Keratinocyte (primary cell): Measurements from ENCODE around the gene GAD1. TPM values are rescaled to one million over a fixed set of nuclear protein-coding genes. Genes with fewer than 3 reads are reported as not detected.
A peak's percentile ranks its signal among the peaks of the same experiment; 100 is the strongest.

ENCODE experiments used
- DNase-seq: peaks from one replicate; pipeline ENCODE4 v3.0.0-alpha.2; 2011; ENCODE audit warnings: low read depth, missing footprints, low spot score
- FAIRE-seq: peaks from 2 replicates; lab custom pipeline; 2011; peaks lifted over from hg19 to GRCh38; lab: Jason Lieb, UNC
- H2AFZ ChIP-seq: 2 replicates; pipeline ENCODE4 v1.6.0; 2012; ENCODE audit warnings: low read length, control low read depth, inconsistent platforms; ENCODE audit not compliant: control insufficient read depth
- H3K27ac ChIP-seq: 2 replicates; pipeline ENCODE4 v1.5.1; 2011; ENCODE audit warnings: low read length; ENCODE audit not compliant: control insufficient read depth, insufficient read depth
- H3K27me3 ChIP-seq: 3 replicates; pipeline ENCODE4 v1.6.0; 2011; ENCODE audit warnings: low read length; ENCODE audit not compliant: control insufficient read depth, insufficient read depth; ENCODE audit errors: extremely low read depth
- H3K36me3 ChIP-seq, 2 experiments: 2 replicates in 1 of 2; 3 replicates in 1 of 2; pipeline ENCODE4 v1.5.1; 2011; ENCODE audit warnings: low read length in 2 of 2, mild to moderate bottlenecking in 1 of 2; ENCODE audit not compliant: control insufficient read depth in 2 of 2, insufficient read depth in 2 of 2; ENCODE audit errors: extremely low read depth in 1 of 2
- H3K4me1 ChIP-seq: 3 replicates; pipeline ENCODE4 v1.5.1; 2011; ENCODE audit warnings: low read length; ENCODE audit not compliant: control insufficient read depth, insufficient read depth; ENCODE audit errors: extremely low read depth
- H3K4me2 ChIP-seq: 3 replicates; pipeline ENCODE4 v1.6.0; 2011; ENCODE audit warnings: low read depth, low read length; ENCODE audit not compliant: control insufficient read depth, insufficient read depth; ENCODE audit errors: extremely low read depth
- H3K4me3 ChIP-seq, 3 experiments: fragments of 200-600 bp in 1 of 3; sonication (generic) in 1 of 3; 2 replicates in 2 of 3; 3 replicates in 1 of 3; pipeline ENCODE4 v1.5.1; 2011 to 2016; ENCODE audit warnings: low read length in 3 of 3, mild to moderate bottlenecking in 3 of 3, control low read depth in 2 of 3, inconsistent platforms in 1 of 3, low read depth in 1 of 3, mixed read lengths in 1 of 3, mixed run types in 1 of 3, moderate library complexity in 1 of 3; ENCODE audit not compliant: control insufficient read depth in 2 of 3, insufficient read depth in 2 of 3; ENCODE audit errors: extremely low read depth in 1 of 3
- H3K79me2 ChIP-seq: 2 replicates; pipeline ENCODE4 v1.6.0; 2012; ENCODE audit warnings: low read length; ENCODE audit not compliant: control insufficient read depth, insufficient read depth
- H3K9ac ChIP-seq: 3 replicates; pipeline ENCODE4 v1.6.0; 2011; ENCODE audit warnings: low read length; ENCODE audit not compliant: control insufficient read depth, insufficient read depth; ENCODE audit errors: extremely low read depth
- H3K9me1 ChIP-seq: 3 replicates; pipeline ENCODE4 v1.6.0; 2011; ENCODE audit warnings: low read length; ENCODE audit not compliant: control insufficient read depth, insufficient read depth; ENCODE audit errors: extremely low read depth
- H3K9me3 ChIP-seq: 2 replicates; pipeline ENCODE4 v1.5.1; 2012; ENCODE audit warnings: low read depth, low read length; ENCODE audit not compliant: control insufficient read depth
- H4K20me1 ChIP-seq: 3 replicates; pipeline ENCODE4 v1.6.0; 2011; ENCODE audit warnings: low read length; ENCODE audit not compliant: control insufficient read depth, insufficient read depth; ENCODE audit errors: extremely low read depth
- CTCF ChIP-seq, 3 experiments: IDR thresholded peaks in 1 of 3; conservative IDR thresholded peaks in 1 of 3; optimal IDR thresholded peaks in 1 of 3; 2 replicates in 2 of 3; 3 replicates in 1 of 3; pipeline versions ENCODE3 to v1.5.1; 2011; ENCODE audit warnings: low read length in 3 of 3, mild to moderate bottlenecking in 3 of 3, moderate library complexity in 2 of 3, control low read depth in 1 of 3, inconsistent platforms in 1 of 3; ENCODE audit not compliant: insufficient read depth in 2 of 3; ENCODE audit errors: extremely low read depth in 1 of 3
- EZH2 ChIP-seq: IDR thresholded peaks from one replicate; pipeline ENCODE4 v1.6.1; 2012; ENCODE audit warnings: inconsistent platforms, mild to moderate bottlenecking, low read length, moderate library complexity
- dilution Hi-C: fragments of 300-500 bp; cut with MboI; formaldehyde crosslinking; loops from one replicate; pipeline ENCODE4 v1.7.0; 2020; ENCODE audit warnings: low sequenced_read_pairs; ENCODE audit not compliant: extremely low pct_ligation_motif_present
- polyA plus RNA-seq, 5 experiments: library from polyadenylated mRNA; depleted of rRNA in 3 of 5; stranded (reverse) in 3 of 5; stranded (forward) in 1 of 5; unstranded in 1 of 5; fragments of >200 nt; gene quantifications; 1 replicate in 1 of 5; 2 replicates in 3 of 5; 3 replicates in 1 of 5; pipeline versions ENCODE4 v1.2.1 to v1.2.3, GENCODE V29; 2011 to 2012; ENCODE audit warnings: missing spikeins in 2 of 5, low read depth in 1 of 5, low replicate concordance in 1 of 5

Gene GAD1
- polyA plus RNA-seq, 1 donor (not counting 4 experiments of a cell fraction or from before 2014, with no cell fraction given) = 5.9 TPM

- Histone ChIP-seq H3K4me2 (no peak overlapping the region), H3K9ac (no peak overlapping the region), H2AFZ (no peak overlapping the region), H3K36me3 (no peaks in the 10 kb centered on the region), H3K9me1 (no peaks in the 10 kb centered on the region), H4K20me1 (no peaks in the 10 kb centered on the region), H3K79me2 (no peaks in the 10 kb centered on the region), H3K4me1 (peaks cover 19% of the 10 kb centered on the region), H3K4me3 (no peak overlapping the region), H3K9me3 (no peaks in the 10 kb centered on the region), H3K27ac (no peak overlapping the region), H3K27me3 (no peaks in the 10 kb centered on the region)
- dilution Hi-C loops = no loop called here
- DNase-seq (peak; percentile 28), FAIRE-seq (peak; percentile 92)
- no peak for TF ChIP-seq EZH2
- TF ChIP-seq CTCF (optimal IDR thresholded peaks at IDR 0.05 in 1 of 3, IDR thresholded peaks at IDR 0.05 in 1 of 3, conservative IDR thresholded peaks at IDR 0.05 in 1 of 3; ENCODE audit: extremely low read depth in 1 of 3, insufficient read depth in 2 of 3, low read length in 3 of 3) = no peak
Measured at GRCh38 chr2:170842785-170843184, 26.1 kb downstream of the GAD1 start.

GRCh38 chr2:170843656-170844055 is 27.0 kb downstream of the GAD1 start:
- H3K27ac ChIP-seq = no peak overlapping the region
- no peaks in the 10 kb centered on the region for H3K9me1 ChIP-seq
- TF ChIP-seq EZH2 (no peak), CTCF (optimal IDR thresholded peaks at IDR 0.05 in 1 of 3, IDR thresholded peaks at IDR 0.05 in 1 of 3, conservative IDR thresholded peaks at IDR 0.05 in 1 of 3; ENCODE audit: extremely low read depth in 1 of 3, insufficient read depth in 2 of 3, low read length in 3 of 3) (no peak)
- H2AFZ ChIP-seq = no peak overlapping the region
- no peaks in the 10 kb centered on the region for H3K9me3 ChIP-seq
- H4K20me1 ChIP-seq = no peaks in the 10 kb centered on the region
- H3K9ac ChIP-seq = no peak overlapping the region
- no peak overlapping the region for H3K4me3 ChIP-seq
- H3K27me3 ChIP-seq = no peaks in the 10 kb centered on the region
- DNase-seq (no peak), FAIRE-seq (peak; percentile 39)
- no peaks in the 10 kb centered on the region for H3K79me2 ChIP-seq
- no peaks in the 10 kb centered on the region for H3K36me3 ChIP-seq
- dilution Hi-C loops = no loop called here
- peaks cover 22% of the 10 kb centered on the region for H3K4me1 ChIP-seq
- peak overlapping the region; percentile 22 for H3K4me2 ChIP-seq
